K562 (cell line): ENCODE data around the gene SLC22A4. TPM values are rescaled to one million over a fixed set of nuclear protein-coding genes. Genes with fewer than 3 reads are reported as not detected.
A peak's percentile ranks its signal among the peaks of the same experiment; 100 is the strongest.

Experiments
- AFF4 ChIP-seq: sonication (generic); formaldehyde crosslinking; IDR thresholded peaks from 2 replicates; pipeline ENCODE4 v1.8.0; 2023; ENCODE audit warnings: mild to moderate bottlenecking, missing genetic modification reagents
- ATF4 ChIP-seq: fragments of 450-650 bp; formaldehyde crosslinking; IDR thresholded peaks from 2 replicates; pipeline ENCODE4 v1.4.0; 2022; ENCODE audit warnings: mild to moderate bottlenecking, moderate library complexity
- C11orf30 ChIP-seq: fragments of 450-650 bp; IDR thresholded peaks from 2 replicates; pipeline ENCODE4 v1.6.1; 2016; ENCODE audit warnings: low read depth, mild to moderate bottlenecking
- CREB1 ChIP-seq, 2 experiments: sonication (generic) in 1 of 2; formaldehyde crosslinking in 1 of 2; IDR thresholded peaks; 2 replicates each; pipeline versions ENCODE4 v1.6.1 to v1.8.0; 2012 to 2022; ENCODE audit warnings: inconsistent platforms in 1 of 2, mild to moderate bottlenecking in 1 of 2, missing genetic modification reagents in 1 of 2, moderate library complexity in 1 of 2
- ETV1 ChIP-seq: fragments of 450-650 bp; conservative IDR thresholded peaks from 2 replicates; pipeline ENCODE4 v1.6.1; 2016; ENCODE audit warnings: missing genetic modification characterization, control low read depth, low read depth, missing compliant biosample characterization
- HDAC2 ChIP-seq: fragments of 450-650 bp; IDR thresholded peaks from 2 replicates; pipeline ENCODE4 v1.6.1; 2016; ENCODE audit warnings: mild to moderate bottlenecking
- HMGN3 ChIP-seq: IDR thresholded peaks from 2 replicates; pipeline ENCODE4 v1.6.1; 2011; ENCODE audit warnings: borderline replicate concordance, low read depth, mild to moderate bottlenecking, mixed read lengths, low read length; ENCODE audit not compliant: insufficient read length; ENCODE audit errors: extremely low read depth
- KDM1A ChIP-seq, 2 experiments: fragments of 450-650 bp; IDR thresholded peaks; 2 replicates each; pipeline ENCODE4 v1.6.1; 2016; ENCODE audit warnings: mild to moderate bottlenecking in 2 of 2
- POLR2AphosphoS2 ChIP-seq: IDR thresholded peaks from 2 replicates; pipeline ENCODE4 v1.6.1; 2012; ENCODE audit warnings: low read length, improper control_type of control experiment
- POLR3G ChIP-seq: IDR thresholded peaks from 2 replicates; pipeline ENCODE4 v1.6.1; 2011; ENCODE audit not compliant: insufficient read length, insufficient replicate concordance; ENCODE audit errors: extremely low read depth
- POU5F1 ChIP-seq: fragments of 150-350 bp; IDR thresholded peaks from 2 replicates; pipeline ENCODE4 v1.6.1; 2014; ENCODE audit warnings: borderline replicate concordance, low read length, low read depth, mild to moderate bottlenecking; ENCODE audit not compliant: partially characterized antibody
- TEAD2 ChIP-seq: fragments of 450-650 bp; IDR thresholded peaks from 2 replicates; pipeline ENCODE4 v1.6.1; 2016; ENCODE audit warnings: missing genetic modification characterization, control low read depth, missing compliant biosample characterization
- TEAD4 ChIP-seq, 2 experiments: sonication (generic) in 1 of 2; formaldehyde crosslinking in 1 of 2; IDR thresholded peaks; 2 replicates each; pipeline versions ENCODE4 v1.6.1 to v1.8.0; 2012 to 2022; ENCODE audit warnings: borderline replicate concordance in 1 of 2, inconsistent platforms in 1 of 2, low read length in 1 of 2, mild to moderate bottlenecking in 1 of 2, missing genetic modification reagents in 1 of 2
- ZBTB7A ChIP-seq: IDR thresholded peaks from 2 replicates; pipeline ENCODE4 v1.6.1; 2011; ENCODE audit warnings: low read depth, mild to moderate bottlenecking, low read length, moderate library complexity, borderline replicate concordance; ENCODE audit not compliant: control insufficient read depth
- ZNF143 ChIP-seq: sonication (generic); formaldehyde crosslinking; IDR thresholded peaks from 2 replicates; pipeline ENCODE4 v1.9.0; 2022; ENCODE audit warnings: mild to moderate bottlenecking, missing genetic modification reagents
- ZNF282 ChIP-seq: sonication (generic); formaldehyde crosslinking; IDR thresholded peaks from 2 replicates; pipeline ENCODE4 v1.8.1; 2023; ENCODE audit warnings: missing genetic modification reagents
- ZNF592 ChIP-seq: fragments of 450-650 bp; IDR thresholded peaks from 2 replicates; pipeline ENCODE4 v1.6.1; 2017; ENCODE audit warnings: antibody characterized with exemption, mild to moderate bottlenecking
- polyA plus RNA-seq, 8 experiments: library from polyadenylated mRNA; depleted of rRNA in 4 of 8; stranded (reverse) in 5 of 8; unstranded in 3 of 8; fragments of >200 nt; fragmentation: Nextera tagmentation in 2 of 8; fragmentation: Illumina TruSeq in 1 of 8; extraction: Ambion mirVana in 2 of 8; extraction: Trizol in 1 of 8; gene quantifications; 2 replicates each; pipeline versions ENCODE4 v1.2.1 to v1.2.3, GENCODE V29; 2011 to 2014; ENCODE audit warnings: inconsistent platforms in 1 of 8, missing spikeins in 1 of 8
- total RNA-seq, 7 experiments: library from RNA; depleted of rRNA in 6 of 7; stranded (reverse); fragments of >200 nt in 6 of 7; fragmentation: Illumina TruSeq in 2 of 7; extraction: Trizol in 2 of 7; gene quantifications; 2 replicates each; pipeline versions ENCODE4 v1.2.1 to v1.2.3, GENCODE V29; 2011 to 2021; ENCODE audit warnings: low replicate concordance in 1 of 7
- TF ChIP-seq, protein P1 (sequence below): fragments of 250-450 bp; sonication (Bioruptor Pico); IDR thresholded peaks from 2 replicates; pipeline ENCODE4 v1.5.1; 2021; ENCODE audit warnings: mild to moderate bottlenecking

Gene SLC22A4
- total and polyA plus RNA-seq, 9 of the 15 experiments (the other 6 are each of a cell fraction or from before 2014, with no cell fraction given) = 2.7 to 9.5 (median 6.2) TPM

- TF ChIP-seq, protein P1, sequence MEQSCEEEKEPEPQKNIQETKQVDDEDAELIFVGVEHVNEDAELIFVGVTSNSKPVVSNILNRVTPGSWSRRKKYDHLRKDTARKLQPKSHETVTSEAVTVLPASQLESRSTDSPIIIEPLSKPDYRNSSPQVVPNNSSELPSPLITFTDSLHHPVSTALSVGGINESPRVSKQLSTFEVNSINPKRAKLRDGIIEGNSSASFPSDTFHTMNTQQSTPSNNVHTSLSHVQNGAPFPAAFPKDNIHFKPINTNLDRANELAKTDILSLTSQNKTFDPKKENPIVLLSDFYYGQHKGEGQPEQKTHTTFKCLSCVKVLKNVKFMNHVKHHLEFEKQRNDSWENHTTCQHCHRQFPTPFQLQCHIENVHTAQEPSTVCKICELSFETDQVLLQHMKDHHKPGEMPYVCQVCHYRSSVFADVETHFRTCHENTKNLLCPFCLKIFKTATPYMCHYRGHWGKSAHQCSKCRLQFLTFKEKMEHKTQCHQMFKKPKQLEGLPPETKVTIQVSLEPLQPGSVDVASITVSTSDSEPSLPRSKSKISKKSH (CRISPR knock-in tag) = no peak
- no peak for TF ChIP-seq ZNF282 (CRISPR knock-in tag)
- no peak for TF ChIP-seq AFF4
- TF ChIP-seq HMGN3 = no peak
- TF ChIP-seq KDM1A (IDR thresholded peaks at IDR 0.05) = peak; percentile 94 to 97
- no peak for TF ChIP-seq ATF4 (CRISPR knock-in tag)
- no peak for TF ChIP-seq POLR3G
- no peak for TF ChIP-seq ZNF143 (CRISPR knock-in tag)
- TF ChIP-seq TEAD2 (tag) = no peak
- TF ChIP-seq ZNF592 = 0 out of 2 replicates have a peak, but pooled peaks have one; percentile 23
- TF ChIP-seq POU5F1 = no peak
- no peak for TF ChIP-seq ETV1 (tag)
- TF ChIP-seq POLR2AphosphoS2 = no peak
- TF ChIP-seq C11orf30 = no peak
- TF ChIP-seq TEAD4 (IDR thresholded peaks at IDR 0.05; ENCODE audit: low read length) = peak; percentile 88
- TF ChIP-seq TEAD4 (CRISPR knock-in tag; IDR thresholded peaks at IDR 0.05; ENCODE audit: borderline replicate concordance) = no peak
- peak; percentile 29; the same call in 1 of the 2 replicates for TF ChIP-seq CREB1 (IDR thresholded peaks at IDR 0.05)
- TF ChIP-seq CREB1 (CRISPR knock-in tag; IDR thresholded peaks at IDR 0.05) = no peak
- peak; percentile 79 for TF ChIP-seq HDAC2
- no peak for TF ChIP-seq ZBTB7A
Observed at GRCh38 chr5:132323202-132323601, 29.0 kb downstream of the SLC22A4 start (continued).
